Measurements from ENCODE around the gene OR5T3.
"Not testable (repeated sequence)": the region's sequence is repeated elsewhere in the genome, so short reads cannot be mapped to it uniquely, and the experiment has no call there.

The OR5T3 gene

DNA sequence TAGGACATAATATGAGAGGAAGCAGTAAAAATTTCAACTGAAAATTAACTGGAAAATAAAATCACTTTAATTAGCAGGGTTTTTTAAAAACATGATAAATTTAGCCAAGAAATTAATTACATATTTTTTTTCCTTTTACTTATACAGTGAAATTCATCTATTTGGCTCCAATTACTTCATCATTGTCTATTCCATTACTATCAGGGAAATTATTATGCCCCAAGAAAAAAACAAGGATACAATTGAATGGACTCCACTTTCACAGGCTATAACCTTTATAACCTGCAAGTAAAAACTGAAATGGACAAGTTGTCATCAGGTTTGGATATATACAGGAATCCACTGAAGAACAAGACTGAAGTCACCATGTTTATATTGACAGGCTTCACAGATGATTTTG, at the start of gene OR5T3:
OR5T3 (plus strand) TSS at position 301 of the 400 bp plus-strand sequence; CDS start at position 301, 0 bp downstream.
- DNase-seq (ENCODE audit: low read depth), result no peak

DNA sequence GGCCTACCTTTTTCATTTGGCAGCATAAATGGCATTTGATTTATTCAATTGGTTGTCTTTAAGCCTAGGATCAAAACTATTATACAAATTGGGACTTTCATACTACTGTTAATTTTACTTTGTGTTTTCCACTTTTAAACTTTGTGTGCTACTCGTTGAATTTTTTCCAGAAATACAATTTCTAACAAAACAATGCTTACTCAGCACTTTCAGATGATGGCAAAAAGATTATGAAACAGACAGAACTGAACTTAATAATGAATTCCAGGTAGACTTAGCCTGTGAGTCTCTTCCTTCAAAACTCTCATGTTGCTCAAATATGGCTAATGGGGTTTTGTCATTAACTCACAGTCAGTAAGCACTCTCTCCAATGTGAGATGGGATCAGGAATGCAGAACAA, 44.3 kb upstream of the OR5T3 start:
- no peak for DNase-seq (ENCODE audit: low read depth)

DNA sequence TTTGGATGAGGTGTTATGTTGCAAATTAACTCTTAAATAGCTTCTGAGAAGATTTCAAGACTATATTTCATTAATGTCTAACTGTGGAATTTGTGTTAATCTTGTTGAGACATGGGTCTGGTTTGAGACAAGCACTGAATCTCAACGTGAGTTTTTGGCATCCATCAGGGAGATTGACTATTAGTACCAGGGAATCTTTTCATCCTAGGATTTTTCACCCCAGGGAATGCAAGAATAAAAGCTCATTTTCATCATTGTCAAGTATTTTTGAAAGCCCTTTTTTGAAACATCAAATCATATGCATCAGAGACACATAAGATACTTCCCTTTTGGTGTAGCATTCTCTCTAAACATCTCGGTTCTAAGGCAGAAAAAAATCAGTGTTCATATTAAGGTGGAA, 37.5 kb upstream of the OR5T3 start:
- DNase-seq (ENCODE audit: low read depth), result no peak

DNA sequence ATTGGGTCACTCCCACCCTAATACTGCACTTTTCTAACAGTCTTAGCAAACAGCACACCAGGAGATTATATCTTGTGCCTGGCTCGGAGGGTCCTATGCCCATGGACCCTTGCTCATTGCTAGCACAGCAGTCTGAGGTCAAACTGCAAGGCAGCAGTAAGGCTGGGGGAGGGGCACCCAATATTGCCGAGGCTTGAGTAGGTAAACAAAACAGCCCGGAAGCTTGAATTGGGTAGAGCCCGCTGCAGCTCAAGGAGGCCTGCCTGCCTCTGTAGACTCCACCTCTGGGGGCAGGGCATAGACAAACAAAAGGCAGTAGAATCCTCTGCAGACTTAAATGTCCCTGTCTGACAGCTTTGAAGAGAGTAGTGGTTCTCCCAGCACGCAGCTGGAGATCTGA, 32.3 kb upstream of the OR5T3 start:
- not testable (repeated sequence) for DNase-seq (ENCODE audit: low read depth)

DNA sequence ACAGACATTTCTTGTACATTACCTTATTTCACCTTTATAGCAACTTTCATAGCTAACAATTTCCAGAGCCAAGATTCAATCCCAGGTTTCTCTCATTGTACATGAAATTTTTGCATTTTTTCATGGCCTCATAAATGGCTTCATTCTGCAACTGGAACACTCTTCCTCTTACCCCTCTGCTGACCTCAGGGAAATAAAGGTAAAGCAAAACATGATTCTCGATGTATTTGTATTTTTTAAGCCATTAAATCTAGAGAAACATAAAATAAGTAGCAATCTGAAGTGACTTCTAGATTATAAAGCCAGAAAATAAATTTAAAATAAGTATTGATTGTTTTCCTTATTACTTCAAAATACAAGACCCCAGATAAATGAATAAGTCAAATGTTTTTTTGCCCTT, 17.9 kb upstream of the OR5T3 start, which contains the start of gene OR5T2:
OR5T2 (minus strand) TSS at position 101 of the 400 bp plus-strand sequence. CDS start 1,193 bp downstream, outside the sequence.
- no peak for DNase-seq (ENCODE audit: low read depth)

DNA sequence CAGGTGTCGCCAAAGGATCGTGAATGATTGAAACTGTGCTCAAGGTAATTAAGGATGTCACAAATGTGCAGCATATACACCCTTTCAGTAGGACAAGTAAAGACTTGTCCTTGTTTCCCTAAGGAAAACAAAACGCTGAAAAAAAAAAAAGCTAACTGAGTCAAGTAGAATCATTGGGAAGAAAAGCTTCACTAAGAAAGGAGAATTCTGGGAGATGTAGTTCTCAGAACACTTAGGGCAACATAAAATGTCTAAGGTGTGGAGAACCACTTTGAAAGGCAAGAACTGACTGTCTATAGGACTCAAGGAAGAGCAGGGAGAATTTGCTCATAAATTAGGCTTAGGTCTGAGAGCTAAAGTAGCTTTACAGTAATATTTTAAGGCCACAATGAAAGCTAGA, 19.0 kb downstream of the OR5T3 start:
- DNase-seq (ENCODE audit: low read depth), result no peak

DNA sequence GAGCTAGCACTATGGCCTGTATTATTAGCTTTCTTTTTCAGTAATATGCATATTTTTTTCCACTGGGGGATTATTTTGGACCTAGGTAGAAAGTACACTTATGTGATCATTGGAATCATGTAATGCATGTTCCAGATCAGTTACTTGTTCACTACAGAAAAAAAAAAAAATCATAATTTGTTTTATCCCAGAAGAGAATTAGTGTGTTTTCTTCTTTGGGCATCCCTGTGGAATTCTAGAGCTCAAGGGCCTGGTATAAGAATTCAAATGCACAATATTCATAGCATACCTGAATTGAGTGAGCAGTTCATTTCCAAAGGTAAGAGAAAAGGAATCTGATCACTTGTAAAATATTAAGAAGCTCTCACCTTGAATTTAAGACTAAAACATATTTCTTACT, 21.8 kb downstream of the OR5T3 start, which contains the start of gene OR5T1:
OR5T1 (plus strand) TSS at position 301 of the 400 bp plus-strand sequence. CDS start 1,485 bp downstream, outside the sequence.
- DNase-seq (ENCODE audit: low read depth), result no peak

DNA sequence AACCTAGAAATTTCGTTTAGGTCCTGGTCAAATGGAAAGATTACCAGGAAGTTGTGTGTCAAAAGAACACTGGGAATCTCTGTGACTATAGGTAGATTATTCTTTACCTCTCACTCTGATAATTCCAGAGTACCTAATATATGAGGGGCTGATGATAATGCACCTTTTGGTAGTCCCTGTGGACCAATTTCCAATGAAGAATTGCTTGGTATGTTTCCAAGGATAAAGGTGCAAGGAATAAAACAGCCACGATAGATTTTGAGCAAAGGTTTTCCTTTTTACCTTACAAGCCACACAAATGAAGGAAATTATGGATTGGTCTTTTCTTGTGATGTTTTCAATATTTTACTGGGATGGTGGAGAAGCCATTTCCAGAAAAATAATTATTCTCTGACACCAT, 40.1 kb downstream of the OR5T3 start, which contains the start of gene OR8H1:
OR8H1 (minus strand) TSS at position 101 of the 400 bp plus-strand sequence. CDS start 1,192 bp downstream, outside the sequence.
- no peak for DNase-seq (ENCODE audit: low read depth)

DNA sequence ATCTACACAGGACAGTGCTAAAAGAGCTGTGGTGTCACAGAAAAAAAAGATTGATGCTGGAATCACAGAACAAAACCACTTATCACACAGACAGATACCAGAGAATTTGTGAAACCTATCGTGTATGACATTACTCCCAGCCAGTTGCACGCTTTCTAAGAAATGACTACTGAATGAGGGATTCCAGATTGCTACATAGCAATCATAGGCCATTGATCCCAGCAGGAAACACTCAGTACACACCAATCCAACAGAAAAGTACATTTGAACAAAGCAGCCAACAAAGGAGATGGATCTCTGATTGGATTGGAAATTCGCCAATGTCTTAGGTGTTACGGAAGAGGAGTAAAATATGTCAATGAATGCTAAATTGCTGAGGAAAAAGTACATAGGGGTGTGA, 44.8 kb downstream of the OR5T3 start:
- DNase-seq (ENCODE audit: low read depth), result no peak

Data from stimulated activated CD4-positive, alpha-beta T cell treated with anti-CD3 and anti-CD28 coated beads, Interleukin-2, amount 100 ng/mL, for 4 hours (primary cell).